Neural progenitor cell (in vitro differentiated cells): ENCODE measurements around the gene LGALS4. TPM values are rescaled to one million over a fixed set of nuclear protein-coding genes. Genes with fewer than 3 reads are reported as not detected.

ENCODE experiments used
- DNase-seq: peaks from one replicate; pipeline ENCODE4 v3.0.0-alpha.2; 2016; ENCODE audit warnings: low spot score
- H2AFZ ChIP-seq: fragments of 200-600 bp; sonication (generic); replicated peaks from 2 replicates; pipeline ENCODE4 v1.6.1; 2016; ENCODE audit warnings: antibody characterized with exemption
- H3F3A ChIP-seq: fragments of 200-600 bp; sonication (generic); 2 replicates; pipeline ENCODE4 v1.6.1; 2016; ENCODE audit warnings: antibody characterized with exemption, low read depth
- H3K27ac ChIP-seq: fragments of 200-600 bp; sonication (generic); 2 replicates; pipeline ENCODE4 v1.5.1; 2016; ENCODE audit warnings: mild to moderate bottlenecking
- H3K27me3 ChIP-seq: fragments of 200-600 bp; sonication (generic); 2 replicates; pipeline ENCODE4 v1.6.1; 2016; ENCODE audit warnings: mild to moderate bottlenecking, moderate library complexity
- H3K36me3 ChIP-seq: fragments of 200-600 bp; sonication (generic); 2 replicates; pipeline ENCODE4 v1.5.1; 2016
- H3K4me1 ChIP-seq: fragments of 200-600 bp; sonication (generic); 2 replicates; pipeline ENCODE4 v1.6.1; 2016; ENCODE audit warnings: mixed run types
- H3K4me2 ChIP-seq: fragments of 200-600 bp; sonication (generic); 2 replicates; pipeline ENCODE4 v1.6.1; 2016
- H3K4me3 ChIP-seq: fragments of 200-600 bp; sonication (generic); 2 replicates; pipeline ENCODE4 v1.5.1; 2016
- H3K79me2 ChIP-seq: fragments of 200-600 bp; sonication (generic); 2 replicates; pipeline ENCODE4 v1.6.1; 2016; ENCODE audit warnings: low read depth
- H3K9ac ChIP-seq: fragments of 200-600 bp; sonication (generic); 2 replicates; pipeline ENCODE4 v1.6.1; 2016
- H3K9me3 ChIP-seq: fragments of 200-600 bp; sonication (generic); 2 replicates; pipeline ENCODE4 v1.5.1; 2016; ENCODE audit warnings: low read depth
- H4K20me1 ChIP-seq: fragments of 200-600 bp; sonication (generic); 2 replicates; pipeline ENCODE4 v1.6.1; 2016; ENCODE audit warnings: low read depth
- H3K27ac Mint-ChIP-seq: 3 replicates; pipeline ENCODE4 v1.8.0; 2021; ENCODE audit warnings: mixed read lengths
- H3K27me3 Mint-ChIP-seq: 2 replicates; pipeline ENCODE4 v1.8.0; 2022; ENCODE audit warnings: low read depth, mild to moderate bottlenecking, inconsistent platforms, moderate library complexity, mixed read lengths; ENCODE audit not compliant: insufficient read depth
- H3K36me3 Mint-ChIP-seq: 3 replicates; pipeline ENCODE4 v1.8.0; 2021; ENCODE audit warnings: mixed read lengths
- H3K4me1 Mint-ChIP-seq: 3 replicates; pipeline ENCODE4 v1.8.0; 2021; ENCODE audit warnings: mixed read lengths
- H3K4me3 Mint-ChIP-seq: 3 replicates; pipeline ENCODE4 v1.8.0; 2021; ENCODE audit warnings: mild to moderate bottlenecking, moderate library complexity, mixed read lengths
- H3K9me3 Mint-ChIP-seq: 3 replicates; pipeline ENCODE4 v1.8.0; 2020; ENCODE audit warnings: mixed read lengths
- EZH2 ChIP-seq: fragments of 200-600 bp; sonication (generic); IDR thresholded peaks from 2 replicates; pipeline ENCODE4 v1.6.1; 2017; ENCODE audit warnings: antibody characterized with exemption, mild to moderate bottlenecking, moderate library complexity
- EZH2phosphoT487 ChIP-seq: fragments of 200-600 bp; sonication (generic); IDR thresholded peaks from 2 replicates; pipeline ENCODE4 v1.6.1; 2017; ENCODE audit warnings: antibody characterized with exemption
- total RNA-seq: library from RNA; depleted of rRNA; stranded (reverse); fragments of >200 nt; gene quantifications from 2 replicates; pipeline ENCODE4 v1.2.3, GENCODE V29; 2015; ENCODE audit warnings: low replicate concordance
- TF ChIP-seq, protein P1 (sequence below): fragments of 200-600 bp; sonication (generic); IDR thresholded peaks from 2 replicates; pipeline ENCODE4 v1.5.1; 2017; ENCODE audit warnings: antibody characterized with exemption, mild to moderate bottlenecking

The LGALS4 gene
- total RNA-seq, 1 donor from 2014 or later, result not detected

DNA sequence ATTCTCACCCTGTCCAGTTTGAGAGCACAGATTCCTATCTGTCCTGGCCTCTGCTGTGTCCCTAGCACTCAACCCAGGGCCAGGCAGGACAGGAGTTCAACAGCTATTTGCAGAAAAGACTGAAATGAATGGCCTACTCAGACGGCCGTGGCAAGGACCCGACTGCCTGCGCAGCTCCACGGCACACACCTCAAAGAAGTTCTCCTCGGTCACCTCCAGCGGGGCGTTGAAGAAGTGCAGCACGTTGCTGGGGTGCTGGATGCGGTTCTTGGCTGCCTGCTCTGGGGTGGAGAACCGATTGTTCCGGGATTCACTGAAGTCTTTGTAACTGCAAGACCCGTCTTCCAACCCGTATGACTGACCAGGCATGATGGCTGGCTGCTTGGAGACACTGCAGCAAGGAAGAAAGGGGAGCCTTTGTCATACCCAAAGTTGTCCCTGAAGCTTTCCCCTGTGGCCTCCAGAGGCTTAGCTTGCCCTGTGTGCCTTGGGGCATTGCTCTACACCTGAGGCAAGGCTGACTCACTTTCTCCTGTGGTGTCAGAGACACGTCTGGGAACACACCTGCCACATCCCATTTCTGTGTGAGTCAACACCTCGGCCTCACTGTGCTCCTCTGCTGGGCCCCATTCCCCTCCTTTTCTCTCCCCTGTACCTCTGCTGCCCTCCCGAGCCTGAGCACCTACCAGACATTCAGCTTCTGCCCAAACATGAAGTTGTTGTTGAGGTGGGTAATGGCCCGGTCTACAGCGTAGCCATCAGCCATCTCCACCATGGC lies 25.7 kb upstream of the LGALS4 start:
- no peak overlapping the region for H3K27ac ChIP-seq
- H3F3A ChIP-seq, result peaks cover 96% of the 10 kb centered on the region
- H3K4me1 ChIP-seq, result no peaks in the 10 kb centered on the region
- no peak overlapping the region for H2AFZ ChIP-seq
- peaks cover 29% of the 10 kb centered on the region for H3K79me2 ChIP-seq
- Mint-ChIP-seq H3K4me1 (no peaks in the 10 kb centered on the region), H3K27me3 (peaks cover 2% of the 10 kb centered on the region), H3K4me3 (no peak overlapping the region), H3K9me3 (no peaks in the 10 kb centered on the region), H3K36me3 (peaks cover 51% of the 10 kb centered on the region), H3K27ac (no peak overlapping the region)
- H3K27me3 ChIP-seq, result no peaks in the 10 kb centered on the region
- no peak overlapping the region for H3K4me2 ChIP-seq
- no peak for DNase-seq
- H3K36me3 ChIP-seq, result peaks cover 9% of the 10 kb centered on the region
- no peak for TF ChIP-seq EZH2
- TF ChIP-seq, protein P1, sequence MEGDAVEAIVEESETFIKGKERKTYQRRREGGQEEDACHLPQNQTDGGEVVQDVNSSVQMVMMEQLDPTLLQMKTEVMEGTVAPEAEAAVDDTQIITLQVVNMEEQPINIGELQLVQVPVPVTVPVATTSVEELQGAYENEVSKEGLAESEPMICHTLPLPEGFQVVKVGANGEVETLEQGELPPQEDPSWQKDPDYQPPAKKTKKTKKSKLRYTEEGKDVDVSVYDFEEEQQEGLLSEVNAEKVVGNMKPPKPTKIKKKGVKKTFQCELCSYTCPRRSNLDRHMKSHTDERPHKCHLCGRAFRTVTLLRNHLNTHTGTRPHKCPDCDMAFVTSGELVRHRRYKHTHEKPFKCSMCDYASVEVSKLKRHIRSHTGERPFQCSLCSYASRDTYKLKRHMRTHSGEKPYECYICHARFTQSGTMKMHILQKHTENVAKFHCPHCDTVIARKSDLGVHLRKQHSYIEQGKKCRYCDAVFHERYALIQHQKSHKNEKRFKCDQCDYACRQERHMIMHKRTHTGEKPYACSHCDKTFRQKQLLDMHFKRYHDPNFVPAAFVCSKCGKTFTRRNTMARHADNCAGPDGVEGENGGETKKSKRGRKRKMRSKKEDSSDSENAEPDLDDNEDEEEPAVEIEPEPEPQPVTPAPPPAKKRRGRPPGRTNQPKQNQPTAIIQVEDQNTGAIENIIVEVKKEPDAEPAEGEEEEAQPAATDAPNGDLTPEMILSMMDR, result no peak
- no peak for TF ChIP-seq EZH2phosphoT487
- H3K4me3 ChIP-seq, result no peak overlapping the region
- H3K9ac ChIP-seq, result no peak overlapping the region
- peaks cover 55% of the 10 kb centered on the region for H4K20me1 ChIP-seq
- no peaks in the 10 kb centered on the region for H3K9me3 ChIP-seq

DNA sequence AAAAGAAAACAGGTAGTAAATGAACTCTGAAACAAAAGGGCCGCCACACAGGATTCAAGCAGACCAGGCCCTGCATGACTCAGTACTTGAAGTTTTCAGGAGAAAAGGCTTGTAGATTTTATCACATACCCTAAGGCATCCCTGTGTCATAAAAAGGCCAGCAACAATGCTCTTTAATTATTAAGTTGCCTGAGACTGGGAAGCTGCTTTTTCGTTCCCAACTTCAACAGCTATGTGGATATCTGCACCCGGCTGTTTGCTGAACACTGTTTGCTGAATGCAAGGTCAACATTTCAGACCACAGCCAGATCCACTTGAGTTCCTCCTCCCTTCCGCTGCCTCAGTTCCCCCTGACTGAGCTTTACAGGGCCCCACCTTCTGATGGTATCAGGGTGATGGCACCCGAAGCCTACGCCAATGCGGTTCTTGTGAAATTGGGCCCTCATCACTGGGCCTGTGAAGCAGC lies 24.9 kb upstream of the LGALS4 start:
- H3K27ac Mint-ChIP-seq, result peak overlapping the region; percentile 46
- Histone ChIP-seq H3K9ac (no peak overlapping the region), H3K79me2 (peaks cover 22% of the 10 kb centered on the region), H3K27me3 (no peaks in the 10 kb centered on the region), H4K20me1 (peaks cover 48% of the 10 kb centered on the region), H3F3A (peaks cover 96% of the 10 kb centered on the region), H3K9me3 (no peaks in the 10 kb centered on the region), H3K36me3 (peaks cover 9% of the 10 kb centered on the region), H3K27ac (no peak overlapping the region), H3K4me1 (no peaks in the 10 kb centered on the region), H3K4me3 (no peak overlapping the region), H3K4me2 (no peak overlapping the region), H2AFZ (no peak overlapping the region)
- H3K27me3 Mint-ChIP-seq, result peaks cover 2% of the 10 kb centered on the region
- H3K4me3 Mint-ChIP-seq, result no peak overlapping the region
- no peaks in the 10 kb centered on the region for H3K9me3 Mint-ChIP-seq
- DNase-seq, result no peak
- H3K36me3 Mint-ChIP-seq, result peaks cover 45% of the 10 kb centered on the region
- TF ChIP-seq, protein P1, result no peak
- no peak for TF ChIP-seq EZH2
- H3K4me1 Mint-ChIP-seq, result no peaks in the 10 kb centered on the region

DNA sequence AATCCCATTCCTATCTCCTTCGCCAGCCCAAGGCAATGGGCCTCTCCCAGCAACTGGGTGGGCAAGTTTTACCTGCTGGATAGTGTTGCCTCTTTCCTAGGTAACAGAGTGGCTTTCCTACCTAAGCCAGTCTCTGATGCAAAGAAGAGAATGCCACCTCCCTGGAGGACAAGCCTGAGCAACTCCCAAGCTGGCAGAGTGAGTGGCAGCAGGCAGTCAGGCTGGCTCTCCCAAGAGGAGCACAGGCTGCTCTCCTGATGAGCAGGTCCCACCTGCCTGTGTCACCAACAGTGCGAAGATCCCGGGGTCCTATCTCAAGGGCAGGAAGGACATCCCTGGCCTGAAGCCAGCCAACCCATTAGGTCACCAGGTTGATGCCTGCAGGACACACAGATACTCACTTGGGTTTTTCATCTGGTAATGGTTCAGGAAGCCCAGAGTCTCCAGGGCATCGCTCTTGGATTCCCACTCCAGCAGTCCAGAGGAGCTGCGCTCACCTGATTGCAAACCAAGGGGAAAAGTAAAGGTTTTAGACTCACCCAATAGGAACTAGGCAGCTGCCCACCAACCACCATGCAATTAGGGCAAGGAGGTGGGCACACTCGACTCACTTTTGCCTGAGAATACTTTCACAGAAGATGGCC lies 24.4 kb upstream of the LGALS4 start:
- H3K4me3 Mint-ChIP-seq, result no peak overlapping the region
- Histone ChIP-seq H3K79me2 (peaks cover 16% of the 10 kb centered on the region), H3K36me3 (peaks cover 7% of the 10 kb centered on the region), H3K27ac (peak overlapping the region; percentile 4), H3F3A (peaks cover 96% of the 10 kb centered on the region), H3K27me3 (no peaks in the 10 kb centered on the region), H3K9me3 (no peaks in the 10 kb centered on the region), H3K4me2 (no peak overlapping the region), H3K9ac (no peak overlapping the region), H4K20me1 (peaks cover 42% of the 10 kb centered on the region), H2AFZ (no peak overlapping the region), H3K4me1 (peaks cover under 1% of the 10 kb centered on the region), H3K4me3 (no peak overlapping the region)
- H3K27me3 Mint-ChIP-seq, result peaks cover 2% of the 10 kb centered on the region
- H3K27ac Mint-ChIP-seq, result peak overlapping the region; percentile 46
- H3K9me3 Mint-ChIP-seq, result no peaks in the 10 kb centered on the region
- TF ChIP-seq, protein P1, result no peak
- no peak for TF ChIP-seq EZH2
- no peak for TF ChIP-seq EZH2phosphoT487
- H3K4me1 Mint-ChIP-seq, result peaks cover 2% of the 10 kb centered on the region
- H3K36me3 Mint-ChIP-seq, result peaks cover 41% of the 10 kb centered on the region
- DNase-seq, result no peak
